Measurements from ENCODE around the gene TMEM184C. TPM values are rescaled to one million over a fixed set of nuclear protein-coding genes. Genes with fewer than 3 reads are reported as not detected.

Gene TMEM184C
- total and polyA plus RNA-seq, 5 donors from 2014 or later, result 21.4 to 28.2 (median 25.6) TPM

- peaks cover 15 to 30% (median 25%) of the 10 kb centered on the region in 4 donors for H3K4me1 Mint-ChIP-seq
- Histone ChIP-seq H3K4me3 (ENCODE audit: low read depth, low read length) (no peak overlapping the region), H3K36me3 (ENCODE audit: control insufficient read depth, insufficient read depth, low read length) (peaks cover 82% of the 10 kb centered on the region), H3K27me3 (ENCODE audit: control insufficient read depth, insufficient read depth, low read length) (no peaks in the 10 kb centered on the region), H3K27ac (ENCODE audit: insufficient read depth, low read length, poor library complexity, severe bottlenecking) (no peak overlapping the region), H3K4me1 (ENCODE audit: control insufficient read depth, insufficient read depth, low read length, poor library complexity, severe bottlenecking) (peaks cover 11% of the 10 kb centered on the region), H3K9me3 (ENCODE audit: control insufficient read depth in 2 of 2, low read length in 2 of 2) (no peaks in the 10 kb centered on the region)
- H3K27me3 Mint-ChIP-seq, result no peaks in the 10 kb centered on the region
- no peak overlapping the region for H3K27ac Mint-ChIP-seq
- no peaks in the 10 kb centered on the region for H3K9me3 Mint-ChIP-seq
- H3K36me3 Mint-ChIP-seq, result peaks cover 49% of the 10 kb centered on the region
- DNase-seq (no peak), ATAC-seq (ENCODE audit: low read depth in 2 of 2) (no peak)
- H3K4me3 Mint-ChIP-seq, result no peak overlapping the region
Observed at GRCh38 chr4:147625733-147626132, 8.5 kb downstream of the TMEM184C start.

GRCh38 chr4:147626903-147627302, 9.7 kb downstream of the TMEM184C start:
- H3K27ac Mint-ChIP-seq, result no peak overlapping the region
- H3K27me3 Mint-ChIP-seq, result no peaks in the 10 kb centered on the region
- Histone ChIP-seq H3K4me3 (ENCODE audit: low read depth, low read length) (no peak overlapping the region), H3K36me3 (ENCODE audit: control insufficient read depth, insufficient read depth, low read length) (peaks cover 86% of the 10 kb centered on the region), H3K4me1 (ENCODE audit: control insufficient read depth, insufficient read depth, low read length, poor library complexity, severe bottlenecking) (peaks cover 4% of the 10 kb centered on the region), H3K9me3 (ENCODE audit: control insufficient read depth in 2 of 2, low read length in 2 of 2) (no peaks in the 10 kb centered on the region), H3K27ac (ENCODE audit: insufficient read depth, low read length, poor library complexity, severe bottlenecking) (no peak overlapping the region), H3K27me3 (ENCODE audit: control insufficient read depth, insufficient read depth, low read length) (no peaks in the 10 kb centered on the region)
- no peak overlapping the region for H3K4me3 Mint-ChIP-seq
- peaks cover 48% of the 10 kb centered on the region for H3K36me3 Mint-ChIP-seq
- DNase-seq (no peak), ATAC-seq (ENCODE audit: low read depth in 2 of 2) (no peak)
- H3K4me1 Mint-ChIP-seq, result peaks cover 10 to 26% (median 23%) of the 10 kb centered on the region in 4 donors
- H3K9me3 Mint-ChIP-seq, result no peaks in the 10 kb centered on the region

- H3K9me3 Mint-ChIP-seq, result no peaks in the 10 kb centered on the region
- peaks cover 4 to 31% (median 15%) of the 10 kb centered on the region in 4 donors for H3K4me1 Mint-ChIP-seq
- H3K9me3 ChIP-seq (ENCODE audit: control insufficient read depth in 2 of 2, low read length in 2 of 2), result no peaks in the 10 kb centered on the region
- H3K36me3 Mint-ChIP-seq, result peaks cover 49% of the 10 kb centered on the region
- peaks cover 92% of the 10 kb centered on the region for H3K36me3 ChIP-seq (ENCODE audit: control insufficient read depth, insufficient read depth, low read length)
- no peak overlapping the region for H3K27ac Mint-ChIP-seq
- H3K4me3 Mint-ChIP-seq, result no peak overlapping the region
- no peaks in the 10 kb centered on the region for H3K4me1 ChIP-seq (ENCODE audit: control insufficient read depth, insufficient read depth, low read length, poor library complexity, severe bottlenecking)
- DNase-seq (no peak), ATAC-seq (ENCODE audit: low read depth in 2 of 2) (no peak)
- H3K4me3 ChIP-seq (ENCODE audit: low read depth, low read length), result no peak overlapping the region
- no peaks in the 10 kb centered on the region for H3K27me3 Mint-ChIP-seq
- H3K27ac ChIP-seq (ENCODE audit: insufficient read depth, low read length, poor library complexity, severe bottlenecking), result no peak overlapping the region
- no peaks in the 10 kb centered on the region for H3K27me3 ChIP-seq (ENCODE audit: control insufficient read depth, insufficient read depth, low read length)
Observed at GRCh38 chr4:147628415-147628814, 11.2 kb downstream of the TMEM184C start.

- ATAC-seq (ENCODE audit: low read depth in 2 of 2) (no peak), DNase-seq (no peak)
- Histone ChIP-seq H3K27me3 (ENCODE audit: control insufficient read depth, insufficient read depth, low read length) (no peaks in the 10 kb centered on the region), H3K4me1 (ENCODE audit: control insufficient read depth, insufficient read depth, low read length, poor library complexity, severe bottlenecking) (no peaks in the 10 kb centered on the region), H3K9me3 (ENCODE audit: control insufficient read depth in 2 of 2, low read length in 2 of 2) (no peaks in the 10 kb centered on the region), H3K4me3 (ENCODE audit: low read depth, low read length) (no peak overlapping the region), H3K36me3 (ENCODE audit: control insufficient read depth, insufficient read depth, low read length) (peaks cover 91% of the 10 kb centered on the region), H3K27ac (ENCODE audit: insufficient read depth, low read length, poor library complexity, severe bottlenecking) (no peak overlapping the region)
- Mint-ChIP-seq H3K4me3 (no peak overlapping the region), H3K27me3 (no peaks in the 10 kb centered on the region), H3K4me1 (peaks cover 4 to 31% (median 12%) of the 10 kb centered on the region in 4 donors), H3K9me3 (no peaks in the 10 kb centered on the region), H3K36me3 (peaks cover 48% of the 10 kb centered on the region), H3K27ac (no peak overlapping the region)
Observed at GRCh38 chr4:147629783-147630730, 12.9 kb downstream of the TMEM184C start.

- no peaks in the 10 kb centered on the region for H3K9me3 ChIP-seq (ENCODE audit: control insufficient read depth in 2 of 2, low read length in 2 of 2)
- H3K36me3 Mint-ChIP-seq, result peaks cover 53% of the 10 kb centered on the region
- ATAC-seq (ENCODE audit: low read depth in 2 of 2) (no peak), DNase-seq (no peak)
- H3K4me3 Mint-ChIP-seq, result no peak overlapping the region
- no peak overlapping the region for H3K27ac ChIP-seq (ENCODE audit: insufficient read depth, low read length, poor library complexity, severe bottlenecking)
- H3K4me1 Mint-ChIP-seq, result peaks cover 0 to 32% (median 5%) of the 10 kb centered on the region in 4 donors
- H3K36me3 ChIP-seq (ENCODE audit: control insufficient read depth, insufficient read depth, low read length), result peaks cover 93% of the 10 kb centered on the region
- H3K9me3 Mint-ChIP-seq, result peaks cover 0 to 8% (median 0%) of the 10 kb centered on the region in 7 donors
- no peak overlapping the region for H3K4me3 ChIP-seq (ENCODE audit: low read depth, low read length)
- H3K27ac Mint-ChIP-seq, result peak overlapping the region in 1 of 3 donors; percentile 49
- no peaks in the 10 kb centered on the region for H3K27me3 Mint-ChIP-seq
- no peaks in the 10 kb centered on the region for H3K27me3 ChIP-seq (ENCODE audit: control insufficient read depth, insufficient read depth, low read length)
- H3K4me1 ChIP-seq (ENCODE audit: control insufficient read depth, insufficient read depth, low read length, poor library complexity, severe bottlenecking), result no peaks in the 10 kb centered on the region
Observed at GRCh38 chr4:147633113-147633512, 15.9 kb downstream of the TMEM184C start.

- no peaks in the 10 kb centered on the region for H3K4me1 ChIP-seq (ENCODE audit: control insufficient read depth, insufficient read depth, low read length, poor library complexity, severe bottlenecking)
- ATAC-seq (ENCODE audit: low read depth in 2 of 2), result no peak
- no peak overlapping the region for H3K4me3 Mint-ChIP-seq
- H3K4me3 ChIP-seq (ENCODE audit: low read depth, low read length), result no peak overlapping the region
- no peak for DNase-seq
- no peak overlapping the region for H3K27ac ChIP-seq (ENCODE audit: insufficient read depth, low read length, poor library complexity, severe bottlenecking)
- H3K9me3 Mint-ChIP-seq, result peaks cover 0 to 8% (median 0%) of the 10 kb centered on the region in 7 donors
- no peaks in the 10 kb centered on the region for H3K27me3 ChIP-seq (ENCODE audit: control insufficient read depth, insufficient read depth, low read length)
- no peaks in the 10 kb centered on the region for H3K9me3 ChIP-seq (ENCODE audit: control insufficient read depth in 2 of 2, low read length in 2 of 2)
- H3K27me3 Mint-ChIP-seq, result no peaks in the 10 kb centered on the region
- H3K27ac Mint-ChIP-seq, result peak overlapping the region in 1 of 3 donors; percentile 49
- H3K36me3 ChIP-seq (ENCODE audit: control insufficient read depth, insufficient read depth, low read length), result peaks cover 93% of the 10 kb centered on the region
- peaks cover 52% of the 10 kb centered on the region for H3K36me3 Mint-ChIP-seq
- peaks cover 0 to 32% (median 4%) of the 10 kb centered on the region in 4 donors for H3K4me1 Mint-ChIP-seq
Observed at GRCh38 chr4:147633643-147634042, 16.4 kb downstream of the TMEM184C start.

- Mint-ChIP-seq H3K36me3 (peaks cover 55% of the 10 kb centered on the region), H3K9me3 (peaks cover 0 to 8% (median 0%) of the 10 kb centered on the region in 7 donors), H3K4me3 (no peak overlapping the region), H3K27ac (no peak overlapping the region), H3K27me3 (no peaks in the 10 kb centered on the region), H3K4me1 (peaks cover 12 to 40% (median 13%) of the 10 kb centered on the region in 4 donors)
- Histone ChIP-seq H3K4me3 (ENCODE audit: low read depth, low read length) (no peak overlapping the region), H3K27me3 (ENCODE audit: control insufficient read depth, insufficient read depth, low read length) (no peaks in the 10 kb centered on the region), H3K9me3 (ENCODE audit: control insufficient read depth in 2 of 2, low read length in 2 of 2) (no peaks in the 10 kb centered on the region), H3K36me3 (ENCODE audit: control insufficient read depth, insufficient read depth, low read length) (peaks cover 83% of the 10 kb centered on the region), H3K4me1 (ENCODE audit: control insufficient read depth, insufficient read depth, low read length, poor library complexity, severe bottlenecking) (no peaks in the 10 kb centered on the region), H3K27ac (ENCODE audit: insufficient read depth, low read length, poor library complexity, severe bottlenecking) (no peak overlapping the region)
- ATAC-seq (ENCODE audit: low read depth in 2 of 2) (no peak), DNase-seq (no peak)
Observed at GRCh38 chr4:147635348-147635747, 18.2 kb downstream of the TMEM184C start.

All from CD4-positive, CD25-positive, alpha-beta regulatory T cell (primary cell).